Measurements from ENCODE around the gene TFF2. TPM values are rescaled to one million over a fixed set of nuclear protein-coding genes. Genes with fewer than 3 reads are reported as not detected.

TFF2 gene
- total RNA-seq, 1 experiment from 2014 or later = 1.1 TPM

DNA sequence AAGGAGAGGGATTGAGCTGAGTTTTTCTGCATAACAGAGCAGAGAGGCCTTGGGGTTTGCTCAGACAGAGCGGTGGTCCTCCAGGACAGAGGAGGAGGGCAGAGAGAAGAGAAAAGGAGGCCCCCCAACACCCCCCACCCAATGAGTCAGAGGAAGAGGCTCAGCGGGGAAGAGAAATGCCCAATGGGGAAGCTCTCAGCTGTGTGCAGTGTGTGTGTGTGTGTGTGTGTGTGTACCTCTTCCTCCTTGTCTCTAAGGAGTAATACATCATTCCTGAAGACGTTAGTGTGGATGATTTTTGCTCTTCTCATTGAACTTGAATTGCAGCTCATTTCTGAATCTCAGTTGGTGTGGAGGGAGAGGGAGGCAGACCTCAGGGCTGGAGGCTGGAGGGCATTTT, 36.4 kb upstream of the TFF2 start:
- CTCF ChIA-PET = no interaction called here
- intact Hi-C loops (cut with micrococcal nuclease; ENCODE audit: unreplicated experiment) = loop anchor here (10.0 kb wide), 1 partner anchor 242 kb away; no protein-coding TSS in a partner anchor
- POLR2A ChIA-PET = no interaction called here
- DNase-seq (ENCODE audit: low read depth, low spot score) = no peak
- no peak for TF ChIP-seq SIN3A (IDR thresholded peaks at IDR 0.05; ENCODE audit: borderline replicate concordance, insufficient read depth, low read depth, low read length)
- TF ChIP-seq TCF7L2 (IDR thresholded peaks at IDR 0.05; ENCODE audit: low read depth, low read length) = no peak
- no peak for TF ChIP-seq POLR2AphosphoS5 (IDR thresholded peaks at IDR 0.05; ENCODE audit: low read depth, low read length)
- TF ChIP-seq, protein P1, sequence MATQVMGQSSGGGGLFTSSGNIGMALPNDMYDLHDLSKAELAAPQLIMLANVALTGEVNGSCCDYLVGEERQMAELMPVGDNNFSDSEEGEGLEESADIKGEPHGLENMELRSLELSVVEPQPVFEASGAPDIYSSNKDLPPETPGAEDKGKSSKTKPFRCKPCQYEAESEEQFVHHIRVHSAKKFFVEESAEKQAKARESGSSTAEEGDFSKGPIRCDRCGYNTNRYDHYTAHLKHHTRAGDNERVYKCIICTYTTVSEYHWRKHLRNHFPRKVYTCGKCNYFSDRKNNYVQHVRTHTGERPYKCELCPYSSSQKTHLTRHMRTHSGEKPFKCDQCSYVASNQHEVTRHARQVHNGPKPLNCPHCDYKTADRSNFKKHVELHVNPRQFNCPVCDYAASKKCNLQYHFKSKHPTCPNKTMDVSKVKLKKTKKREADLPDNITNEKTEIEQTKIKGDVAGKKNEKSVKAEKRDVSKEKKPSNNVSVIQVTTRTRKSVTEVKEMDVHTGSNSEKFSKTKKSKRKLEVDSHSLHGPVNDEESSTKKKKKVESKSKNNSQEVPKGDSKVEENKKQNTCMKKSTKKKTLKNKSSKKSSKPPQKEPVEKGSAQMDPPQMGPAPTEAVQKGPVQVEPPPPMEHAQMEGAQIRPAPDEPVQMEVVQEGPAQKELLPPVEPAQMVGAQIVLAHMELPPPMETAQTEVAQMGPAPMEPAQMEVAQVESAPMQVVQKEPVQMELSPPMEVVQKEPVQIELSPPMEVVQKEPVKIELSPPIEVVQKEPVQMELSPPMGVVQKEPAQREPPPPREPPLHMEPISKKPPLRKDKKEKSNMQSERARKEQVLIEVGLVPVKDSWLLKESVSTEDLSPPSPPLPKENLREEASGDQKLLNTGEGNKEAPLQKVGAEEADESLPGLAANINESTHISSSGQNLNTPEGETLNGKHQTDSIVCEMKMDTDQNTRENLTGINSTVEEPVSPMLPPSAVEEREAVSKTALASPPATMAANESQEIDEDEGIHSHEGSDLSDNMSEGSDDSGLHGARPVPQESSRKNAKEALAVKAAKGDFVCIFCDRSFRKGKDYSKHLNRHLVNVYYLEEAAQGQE (IDR thresholded peaks at IDR 0.05; ENCODE audit: insufficient read depth in 1 of 2, low read depth in 2 of 2, low read length in 1 of 2) = no peak
- TF ChIP-seq, protein P2, sequence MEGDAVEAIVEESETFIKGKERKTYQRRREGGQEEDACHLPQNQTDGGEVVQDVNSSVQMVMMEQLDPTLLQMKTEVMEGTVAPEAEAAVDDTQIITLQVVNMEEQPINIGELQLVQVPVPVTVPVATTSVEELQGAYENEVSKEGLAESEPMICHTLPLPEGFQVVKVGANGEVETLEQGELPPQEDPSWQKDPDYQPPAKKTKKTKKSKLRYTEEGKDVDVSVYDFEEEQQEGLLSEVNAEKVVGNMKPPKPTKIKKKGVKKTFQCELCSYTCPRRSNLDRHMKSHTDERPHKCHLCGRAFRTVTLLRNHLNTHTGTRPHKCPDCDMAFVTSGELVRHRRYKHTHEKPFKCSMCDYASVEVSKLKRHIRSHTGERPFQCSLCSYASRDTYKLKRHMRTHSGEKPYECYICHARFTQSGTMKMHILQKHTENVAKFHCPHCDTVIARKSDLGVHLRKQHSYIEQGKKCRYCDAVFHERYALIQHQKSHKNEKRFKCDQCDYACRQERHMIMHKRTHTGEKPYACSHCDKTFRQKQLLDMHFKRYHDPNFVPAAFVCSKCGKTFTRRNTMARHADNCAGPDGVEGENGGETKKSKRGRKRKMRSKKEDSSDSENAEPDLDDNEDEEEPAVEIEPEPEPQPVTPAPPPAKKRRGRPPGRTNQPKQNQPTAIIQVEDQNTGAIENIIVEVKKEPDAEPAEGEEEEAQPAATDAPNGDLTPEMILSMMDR (IDR thresholded peaks at IDR 0.05) = no peak
- H3K4me3 ChIP-seq (ENCODE audit: low read depth in 2 of 2, low read length in 2 of 2) = no peak overlapping the region
- in situ Hi-C loops (cut with HindIII; ENCODE audit: low pct_unique_long_range_greater_than_20kb, low sequenced_read_pairs) = no loop called here
- no peaks in the 10 kb centered on the region for H3K27me3 ChIP-seq (ENCODE audit: control insufficient read depth, insufficient read depth, low read length)
- no peaks in the 10 kb centered on the region for H3K9me3 ChIP-seq (ENCODE audit: control insufficient read depth, insufficient read depth, low read depth, low read length)
- no peak for ATAC-seq
- no peaks in the 10 kb centered on the region for H3K4me1 ChIP-seq (ENCODE audit: control insufficient read depth, insufficient read depth, low read length)
- BruUV-seq (replicated peaks) = no TSS peak
- no peaks in the 10 kb centered on the region for H3K36me3 ChIP-seq (ENCODE audit: control insufficient read depth, insufficient read depth, low read length)
- no peak overlapping the region for H3K27ac ChIP-seq (ENCODE audit: low read length)

DNA sequence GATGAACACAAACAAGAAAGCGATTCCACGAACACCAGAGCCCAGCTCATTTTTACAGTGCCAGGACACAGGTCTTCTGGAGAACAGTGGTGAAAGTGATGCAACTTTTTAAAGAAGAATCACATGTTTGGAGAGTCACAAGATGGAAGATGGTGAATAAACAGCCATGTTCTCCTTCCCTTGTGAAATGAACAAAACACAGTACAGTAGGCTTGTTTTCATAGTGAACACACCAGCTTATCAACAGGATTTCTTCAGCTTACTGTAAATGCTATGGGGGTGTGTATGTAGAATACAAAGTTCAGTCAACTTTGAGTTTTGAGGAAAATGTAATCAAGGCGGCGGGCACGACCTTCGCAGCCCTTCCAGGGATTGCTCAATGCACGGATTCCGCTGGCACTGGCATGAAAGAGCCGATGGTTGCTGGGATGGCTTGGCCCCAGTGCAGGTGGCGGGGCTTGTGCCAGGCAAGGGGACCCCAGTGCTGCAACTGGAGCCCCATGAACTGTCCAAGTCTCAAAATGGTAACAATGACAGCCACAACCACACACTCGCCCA, 35.3 kb upstream of the TFF2 start:
- CTCF ChIA-PET = no interaction called here
- TF ChIP-seq, protein P1 (IDR thresholded peaks at IDR 0.05; ENCODE audit: insufficient read depth in 1 of 2, low read depth in 2 of 2, low read length in 1 of 2) = no peak
- no peak for TF ChIP-seq SIN3A (IDR thresholded peaks at IDR 0.05; ENCODE audit: borderline replicate concordance, insufficient read depth, low read depth, low read length)

More for the DNA sequence above, 35.3 kb upstream of the TFF2 start:
- Histone ChIP-seq H3K27me3 (ENCODE audit: control insufficient read depth, insufficient read depth, low read length) (no peaks in the 10 kb centered on the region), H3K4me3 (ENCODE audit: low read depth in 2 of 2, low read length in 2 of 2) (no peak overlapping the region), H3K9me3 (ENCODE audit: control insufficient read depth, insufficient read depth, low read depth, low read length) (no peaks in the 10 kb centered on the region), H3K4me1 (ENCODE audit: control insufficient read depth, insufficient read depth, low read length) (no peaks in the 10 kb centered on the region), H3K27ac (ENCODE audit: low read length) (no peak overlapping the region), H3K36me3 (ENCODE audit: control insufficient read depth, insufficient read depth, low read length) (no peaks in the 10 kb centered on the region)
- ATAC-seq = no peak
- intact Hi-C loops (cut with micrococcal nuclease; ENCODE audit: unreplicated experiment) = loop anchor here (10.0 kb wide), 1 partner anchor 241 kb away; no protein-coding TSS in a partner anchor
- in situ Hi-C loops (cut with HindIII; ENCODE audit: low pct_unique_long_range_greater_than_20kb, low sequenced_read_pairs) = no loop called here
- BruUV-seq (replicated peaks) = no TSS peak
- DNase-seq (ENCODE audit: low read depth, low spot score) = no peak
- POLR2A ChIA-PET = no interaction called here

Measured in Panc1 (cell line).